Measurements from ENCODE around the gene S1PR4. TPM values are rescaled to one million over a fixed set of nuclear protein-coding genes. Genes with fewer than 3 reads are reported as not detected.
"Not testable (repeated sequence)": the region's sequence is repeated elsewhere in the genome, so short reads cannot be mapped to it uniquely, and the experiment has no call there.

The S1PR4 gene
- total RNA-seq, 1 donor from 2014 or later = 0.29 TPM

DNA sequence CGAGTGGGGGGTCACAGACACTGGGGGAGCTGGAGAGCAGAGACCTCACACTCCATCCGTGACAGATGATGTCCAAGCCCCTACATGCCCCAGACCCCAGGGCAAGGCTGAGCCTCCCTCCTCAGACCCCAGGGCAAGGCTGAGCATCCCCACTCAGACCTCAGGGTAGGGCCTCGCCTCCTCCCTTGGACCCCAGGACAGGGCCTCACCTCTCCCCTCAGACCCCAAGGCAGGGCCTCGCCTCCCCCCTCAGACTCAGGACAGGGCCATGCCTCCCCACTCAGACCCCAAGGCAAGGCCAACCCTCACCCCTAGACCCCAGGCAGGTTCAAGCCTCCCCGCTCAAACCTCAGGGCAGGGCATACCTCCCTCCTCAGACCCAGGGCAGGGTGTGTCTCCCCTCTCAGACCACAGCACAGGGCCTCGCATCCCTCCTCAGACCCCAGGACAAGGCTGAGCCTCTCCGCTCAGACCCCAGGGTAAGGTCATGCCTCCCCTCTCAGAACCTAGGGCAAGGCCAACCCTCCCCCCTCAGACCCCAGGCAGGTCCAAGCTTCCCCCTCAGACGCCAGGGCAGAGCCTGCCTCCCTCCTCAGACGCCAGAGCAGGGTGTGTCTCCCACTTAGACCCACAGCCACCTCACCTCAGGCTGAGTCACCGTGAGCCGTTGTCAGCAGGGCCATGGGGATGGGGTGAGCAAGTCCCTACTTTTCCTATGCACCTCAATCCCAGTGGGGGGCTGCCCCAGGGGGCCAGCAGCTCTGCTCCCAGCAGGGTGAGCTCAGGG lies 1.7 kb upstream of the S1PR4 start:
- peak; percentile 84 for DNase-seq (ENCODE audit: low read depth)

DNA sequence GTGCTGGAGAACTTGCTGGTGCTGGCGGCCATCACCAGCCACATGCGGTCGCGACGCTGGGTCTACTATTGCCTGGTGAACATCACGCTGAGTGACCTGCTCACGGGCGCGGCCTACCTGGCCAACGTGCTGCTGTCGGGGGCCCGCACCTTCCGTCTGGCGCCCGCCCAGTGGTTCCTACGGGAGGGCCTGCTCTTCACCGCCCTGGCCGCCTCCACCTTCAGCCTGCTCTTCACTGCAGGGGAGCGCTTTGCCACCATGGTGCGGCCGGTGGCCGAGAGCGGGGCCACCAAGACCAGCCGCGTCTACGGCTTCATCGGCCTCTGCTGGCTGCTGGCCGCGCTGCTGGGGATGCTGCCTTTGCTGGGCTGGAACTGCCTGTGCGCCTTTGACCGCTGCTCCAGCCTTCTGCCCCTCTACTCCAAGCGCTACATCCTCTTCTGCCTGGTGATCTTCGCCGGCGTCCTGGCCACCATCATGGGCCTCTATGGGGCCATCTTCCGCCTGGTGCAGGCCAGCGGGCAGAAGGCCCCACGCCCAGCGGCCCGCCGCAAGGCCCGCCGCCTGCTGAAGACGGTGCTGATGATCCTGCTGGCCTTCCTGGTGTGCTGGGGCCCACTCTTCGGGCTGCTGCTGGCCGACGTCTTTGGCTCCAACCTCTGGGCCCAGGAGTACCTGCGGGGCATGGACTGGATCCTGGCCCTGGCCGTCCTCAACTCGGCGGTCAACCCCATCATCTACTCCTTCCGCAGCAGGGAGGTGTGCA lies 587 bp downstream of the S1PR4 start:
- DNase-seq (ENCODE audit: low read depth) = no peak

DNA sequence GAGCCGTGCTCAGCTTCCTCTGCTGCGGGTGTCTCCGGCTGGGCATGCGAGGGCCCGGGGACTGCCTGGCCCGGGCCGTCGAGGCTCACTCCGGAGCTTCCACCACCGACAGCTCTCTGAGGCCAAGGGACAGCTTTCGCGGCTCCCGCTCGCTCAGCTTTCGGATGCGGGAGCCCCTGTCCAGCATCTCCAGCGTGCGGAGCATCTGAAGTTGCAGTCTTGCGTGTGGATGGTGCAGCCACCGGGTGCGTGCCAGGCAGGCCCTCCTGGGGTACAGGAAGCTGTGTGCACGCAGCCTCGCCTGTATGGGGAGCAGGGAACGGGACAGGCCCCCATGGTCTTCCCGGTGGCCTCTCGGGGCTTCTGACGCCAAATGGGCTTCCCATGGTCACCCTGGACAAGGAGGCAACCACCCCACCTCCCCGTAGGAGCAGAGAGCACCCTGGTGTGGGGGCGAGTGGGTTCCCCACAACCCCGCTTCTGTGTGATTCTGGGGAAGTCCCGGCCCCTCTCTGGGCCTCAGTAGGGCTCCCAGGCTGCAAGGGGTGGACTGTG lies 1.2 kb downstream of the S1PR4 start:
- no peak for DNase-seq (ENCODE audit: low read depth)

DNA sequence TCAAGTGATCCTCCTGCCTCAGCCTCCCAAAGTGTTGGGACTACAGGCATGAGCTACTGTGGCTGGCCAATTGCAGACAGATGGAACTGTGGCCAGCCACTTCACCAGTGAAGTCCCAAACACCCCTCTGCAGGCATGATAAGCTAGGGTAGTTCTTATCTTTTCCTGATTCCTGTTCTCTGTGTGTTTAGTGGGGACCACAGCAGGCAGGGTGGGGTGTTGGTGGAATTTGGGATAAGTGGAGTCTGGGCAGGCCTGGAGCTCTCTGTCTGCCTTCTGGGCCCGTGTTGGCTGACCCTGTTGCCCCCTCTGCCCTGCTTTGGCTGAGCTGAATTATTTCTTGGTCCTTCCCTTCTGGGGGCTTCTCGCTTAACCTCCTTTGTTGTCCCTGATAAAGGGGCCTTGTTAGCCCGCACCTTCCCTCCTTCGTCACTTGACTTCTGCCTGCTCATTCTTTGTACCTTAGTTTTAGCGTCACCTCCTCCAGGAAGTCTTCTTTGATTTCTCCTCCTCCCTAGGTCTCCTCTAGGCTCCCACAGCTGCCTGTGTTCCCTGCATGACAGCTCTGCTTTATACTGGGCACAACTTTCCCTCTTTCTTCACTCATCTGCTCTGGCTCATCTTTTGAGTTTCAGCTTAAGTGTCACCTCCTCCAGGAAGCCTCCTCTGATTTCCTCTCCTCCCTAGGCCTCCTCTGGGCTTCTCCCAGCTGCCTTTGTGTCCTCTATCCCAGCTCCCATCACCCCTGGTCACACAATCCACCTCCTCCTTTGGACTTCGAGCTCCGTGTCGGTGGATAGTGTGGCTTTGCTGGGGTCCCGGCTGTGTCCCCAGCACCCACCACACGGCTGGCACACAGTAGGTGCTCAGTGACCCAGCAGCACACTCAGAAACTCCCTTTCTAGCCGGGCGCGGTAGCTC lies 5.4 kb downstream of the S1PR4 start:
- no peak for DNase-seq (ENCODE audit: low read depth)

DNA sequence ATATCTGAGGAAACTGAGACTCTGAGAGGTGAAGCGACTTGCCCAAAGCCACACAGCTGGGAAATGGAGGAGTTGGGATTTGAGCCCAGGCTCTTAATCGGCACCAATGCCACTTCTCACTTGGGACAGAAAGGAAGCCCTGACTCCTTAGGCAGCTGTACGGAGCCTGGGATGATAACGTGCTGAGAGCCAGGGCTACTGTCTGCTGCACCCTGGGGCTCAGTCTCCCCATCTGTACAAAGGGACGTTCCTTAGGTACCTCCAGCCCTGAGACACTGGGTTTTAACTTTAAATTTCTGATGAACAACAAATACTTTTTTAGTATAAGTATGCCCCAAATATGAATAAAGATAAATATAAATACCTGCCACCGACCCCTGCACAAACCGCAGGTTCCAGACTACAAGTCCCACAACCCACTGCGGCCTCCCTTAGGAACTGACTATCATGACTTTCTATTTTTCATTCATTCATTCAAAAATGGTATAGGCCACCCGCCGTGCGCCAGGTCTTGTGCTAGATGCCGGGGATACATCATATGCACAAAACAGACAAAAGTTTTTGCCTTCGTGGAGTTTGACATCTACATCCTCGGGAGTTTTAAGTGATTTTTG lies 6.4 kb downstream of the S1PR4 start:
- DNase-seq (ENCODE audit: low read depth) = no peak

DNA sequence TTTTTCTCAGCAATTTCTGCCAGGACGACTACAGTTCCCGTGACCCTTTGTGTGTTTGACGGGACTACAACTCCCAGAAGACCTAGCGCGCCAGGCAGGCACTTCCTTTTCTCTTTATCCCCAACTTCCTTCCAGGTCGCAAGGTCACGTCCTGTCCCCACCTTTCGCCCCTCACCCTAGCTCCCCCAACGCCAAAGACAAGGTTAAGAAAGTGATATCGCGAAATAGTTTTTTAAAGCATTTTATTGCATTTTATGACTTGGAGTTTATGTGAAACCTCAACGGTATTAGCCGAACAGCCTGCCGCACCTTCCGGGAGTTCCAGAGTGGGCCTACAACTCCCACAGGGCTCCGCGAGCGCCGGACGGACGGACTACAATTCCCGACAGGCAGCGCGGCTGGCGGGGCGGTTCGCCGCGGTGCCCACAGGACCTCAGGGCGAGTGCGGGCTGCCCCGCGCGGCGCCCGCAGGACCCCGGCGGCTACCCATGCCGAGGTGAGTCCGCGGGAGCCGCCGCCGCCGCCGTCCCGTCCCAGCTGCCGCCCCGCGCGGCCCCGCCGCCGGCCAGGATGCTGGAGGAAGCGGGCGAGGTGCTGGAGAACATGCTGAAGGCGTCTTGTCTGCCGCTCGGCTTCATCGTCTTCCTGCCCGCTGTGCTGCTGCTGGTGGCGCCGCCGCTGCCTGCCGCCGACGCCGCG lies 7.0 kb downstream of the S1PR4 start, which contains the start of gene NCLN:
NCLN (plus strand) TSS at position 470 of the 699 bp plus-strand sequence; CDS start at position 571, 101 bp downstream.
- DNase-seq (ENCODE audit: low read depth) = peak; percentile 97

DNA sequence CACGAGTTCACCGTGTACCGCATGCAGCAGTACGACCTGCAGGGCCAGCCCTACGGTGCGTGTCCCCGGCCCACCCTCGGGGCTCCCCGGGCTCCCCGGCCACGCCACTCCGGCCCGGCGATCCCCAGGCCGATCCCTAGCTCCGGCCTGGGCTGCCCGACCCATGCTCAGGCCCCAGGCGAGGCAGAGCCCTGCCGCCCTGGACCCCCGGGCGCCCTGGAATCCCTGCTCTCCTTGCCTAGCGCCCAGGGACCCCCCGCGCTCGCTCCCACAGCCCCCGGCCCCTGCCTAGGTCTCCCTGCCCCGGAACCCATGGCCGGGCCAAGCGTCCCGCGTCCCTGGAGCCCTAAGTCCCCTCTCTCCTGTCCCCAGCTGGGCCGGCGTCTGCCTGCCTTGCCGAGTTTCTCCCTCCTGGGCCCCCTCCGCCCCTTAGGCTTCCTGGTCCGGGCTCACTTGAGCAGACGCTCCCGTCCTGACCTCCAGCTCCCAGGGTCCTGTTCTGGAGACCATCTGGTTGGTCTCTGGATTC lies 7.7 kb downstream of the S1PR4 start:
- DNase-seq (ENCODE audit: low read depth) = no peak

DNA sequence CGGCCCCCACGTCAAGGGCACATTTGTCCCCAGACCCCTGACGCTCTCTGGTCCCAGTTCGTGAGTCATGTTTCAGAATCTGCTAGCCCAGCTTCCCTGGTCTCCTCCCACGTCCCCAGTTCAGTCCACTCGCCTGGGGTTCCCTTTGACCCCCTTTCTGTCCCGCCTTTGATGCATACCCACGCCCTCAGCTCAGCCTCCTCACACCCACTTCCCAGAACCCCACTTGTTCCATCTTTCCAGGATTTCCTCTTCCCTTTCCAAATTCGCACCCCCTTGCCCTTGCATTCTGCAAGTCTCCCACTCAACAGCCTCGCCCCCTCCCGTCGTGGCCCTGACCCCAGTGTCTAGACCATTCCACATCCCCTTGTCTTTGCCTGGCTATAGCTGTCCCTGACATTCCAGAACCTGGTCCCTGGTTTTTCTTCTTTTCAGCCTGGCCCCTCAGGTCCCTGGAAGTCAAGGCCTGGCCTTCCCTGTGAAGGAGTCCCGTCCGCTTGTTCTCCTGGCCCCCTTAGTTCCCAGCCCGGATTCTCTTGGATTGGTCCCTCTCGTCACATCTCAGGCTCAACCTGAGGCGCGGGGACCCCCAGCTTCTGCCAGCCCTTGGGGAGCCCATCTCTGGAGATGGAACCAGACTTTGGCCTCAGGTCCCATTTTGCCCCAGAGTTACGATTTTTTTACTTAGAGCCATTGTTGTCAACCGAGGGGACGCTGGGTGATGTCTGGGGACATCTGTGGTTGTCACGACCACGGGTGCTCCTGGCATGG lies 8.5 kb downstream of the S1PR4 start:
- DNase-seq (ENCODE audit: low read depth) = no peak

DNA sequence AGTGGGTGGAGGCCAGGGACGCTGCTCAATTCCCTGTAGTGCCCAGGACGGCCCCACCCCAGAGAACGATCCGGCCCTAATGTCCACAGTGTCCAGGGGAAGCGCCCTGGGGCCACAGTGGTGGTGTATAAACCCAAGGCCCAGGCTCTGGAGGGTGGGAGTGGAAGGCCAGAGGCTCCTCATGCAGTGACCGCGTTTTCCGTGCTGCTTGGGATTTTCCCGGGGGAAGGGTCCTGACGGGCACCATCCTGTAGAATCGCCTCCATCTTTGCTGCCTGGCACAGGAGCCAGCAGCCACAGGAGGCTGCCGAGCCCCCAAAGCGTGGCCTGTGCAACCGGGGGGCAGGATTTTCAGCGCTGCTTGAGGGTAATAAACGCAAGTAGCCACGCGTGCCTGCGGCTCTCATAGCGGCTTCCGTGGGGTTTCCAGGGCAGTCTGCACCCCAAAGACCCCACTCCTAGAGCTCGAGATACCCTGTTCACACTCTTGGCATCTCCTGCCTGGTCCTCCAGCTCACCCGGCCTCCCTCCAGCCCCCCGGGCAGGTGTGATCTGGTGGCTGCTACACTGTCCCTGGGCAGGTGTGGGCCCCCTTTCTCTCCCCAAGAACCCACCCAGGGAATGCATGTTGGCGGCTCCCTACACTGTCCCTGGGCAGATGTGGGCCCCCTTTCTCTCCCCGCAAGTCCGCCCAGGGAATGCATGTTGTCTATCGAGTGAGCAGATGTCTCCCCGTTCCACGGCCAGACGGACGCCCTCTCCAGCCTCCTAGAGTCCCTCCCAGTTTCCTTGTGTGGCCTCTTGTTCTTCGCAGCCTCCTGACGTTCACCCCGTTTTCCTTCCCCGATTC lies 9.3 kb downstream of the S1PR4 start:
- no peak for DNase-seq (ENCODE audit: low read depth)

DNA sequence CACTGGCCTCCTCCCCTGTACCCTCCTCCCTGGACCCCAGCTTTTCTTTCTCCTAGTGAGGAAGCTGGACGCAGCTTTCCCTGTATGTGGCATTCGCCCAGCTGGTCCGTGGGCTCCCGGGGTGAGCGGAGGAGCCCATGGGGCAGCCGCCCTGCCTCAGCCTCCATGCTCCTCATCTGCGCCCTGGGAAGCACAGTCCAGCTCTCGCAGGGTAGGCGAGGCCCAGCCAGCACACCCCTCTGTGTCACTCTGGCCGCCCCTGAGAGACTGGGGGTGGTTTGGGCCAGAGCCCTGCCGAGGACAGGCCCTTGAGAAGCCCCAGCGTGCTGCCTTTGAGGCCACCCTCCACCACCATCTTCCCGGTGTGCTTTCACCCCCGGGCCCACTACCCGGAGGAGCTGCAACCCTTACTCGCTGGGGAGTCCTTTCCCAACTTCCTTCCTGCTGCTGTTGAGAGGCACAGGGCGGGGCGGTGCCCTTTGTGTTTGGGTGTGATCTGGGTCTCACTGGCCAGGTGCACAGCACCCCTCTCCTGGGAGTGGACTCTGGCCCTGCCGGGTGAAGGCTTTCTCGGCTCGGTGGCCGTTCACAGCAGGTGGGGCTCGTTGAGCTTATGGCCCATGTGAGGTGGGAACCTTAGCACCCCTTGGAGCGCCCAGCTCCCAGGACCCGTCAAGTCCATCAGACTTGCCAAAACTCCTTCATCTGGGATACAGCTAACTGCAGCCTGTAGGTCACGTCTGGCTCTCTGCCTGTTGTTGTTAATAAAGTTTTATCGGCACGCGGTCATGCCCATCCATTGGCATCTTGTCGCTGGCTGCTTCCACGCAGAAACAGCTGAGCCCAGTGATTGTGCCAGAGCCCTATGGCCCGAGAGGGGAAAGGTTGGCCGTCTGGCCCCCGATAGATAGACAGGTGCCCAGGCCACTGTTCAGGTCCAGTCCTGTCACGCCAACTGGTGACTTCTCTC lies 10.3 kb downstream of the S1PR4 start:
- DNase-seq (ENCODE audit: low read depth) = no peak

DNA sequence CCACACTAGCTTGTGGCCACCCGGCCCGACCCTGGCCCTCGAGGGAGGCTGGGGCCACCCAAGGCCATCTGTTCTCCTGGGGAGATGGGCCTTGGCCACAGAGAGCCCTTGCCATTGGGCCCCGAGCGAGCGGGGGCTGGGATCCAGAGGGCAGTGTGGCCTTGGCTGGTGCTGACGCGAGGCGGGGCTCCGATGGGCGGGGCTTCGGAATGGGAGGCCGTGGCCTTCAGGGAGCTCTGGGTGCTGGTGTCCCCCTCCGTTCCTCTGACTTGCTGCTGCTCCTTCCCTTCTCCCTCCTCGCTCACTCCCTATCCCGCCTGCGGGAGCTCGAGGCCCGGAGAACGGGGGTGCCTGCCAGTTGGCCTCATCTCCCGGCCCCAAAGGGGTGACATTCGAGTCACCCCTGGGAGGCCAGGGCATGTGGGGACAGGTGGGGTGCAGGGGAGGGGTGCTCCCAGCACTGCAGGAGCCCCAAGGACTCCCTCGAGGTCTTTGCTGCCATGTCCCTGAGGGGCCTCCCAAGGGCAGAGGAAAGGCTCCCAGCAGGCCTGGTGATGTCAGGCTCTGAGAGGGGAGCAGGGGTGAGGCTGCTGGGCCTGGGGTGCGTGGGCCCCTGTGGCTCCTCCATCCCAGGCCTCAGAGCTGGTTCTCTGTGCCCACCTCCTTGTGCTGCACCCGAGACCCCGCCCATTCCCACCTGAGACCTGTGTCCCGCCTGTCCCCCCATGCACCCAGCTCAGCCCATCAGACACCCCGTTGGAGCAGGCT lies 11.3 kb downstream of the S1PR4 start:
- no peak for DNase-seq (ENCODE audit: low read depth)

DNA sequence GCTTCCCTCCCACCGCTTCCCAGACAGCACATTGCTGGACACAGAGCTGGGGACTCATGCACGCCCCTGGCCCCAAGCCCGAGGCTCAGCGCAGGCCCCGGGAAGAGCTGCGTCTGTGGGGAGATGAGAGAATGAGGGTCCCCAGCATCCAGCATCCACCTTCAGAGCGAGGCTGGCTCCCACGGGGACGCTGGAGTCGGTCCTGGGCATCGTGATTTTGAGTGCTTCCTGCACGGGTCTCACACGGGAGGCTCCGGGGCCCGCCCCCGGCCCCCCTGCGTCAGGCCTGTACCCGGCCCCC lies 11.9 kb downstream of the S1PR4 start:
- no peak for DNase-seq (ENCODE audit: low read depth)

DNA sequence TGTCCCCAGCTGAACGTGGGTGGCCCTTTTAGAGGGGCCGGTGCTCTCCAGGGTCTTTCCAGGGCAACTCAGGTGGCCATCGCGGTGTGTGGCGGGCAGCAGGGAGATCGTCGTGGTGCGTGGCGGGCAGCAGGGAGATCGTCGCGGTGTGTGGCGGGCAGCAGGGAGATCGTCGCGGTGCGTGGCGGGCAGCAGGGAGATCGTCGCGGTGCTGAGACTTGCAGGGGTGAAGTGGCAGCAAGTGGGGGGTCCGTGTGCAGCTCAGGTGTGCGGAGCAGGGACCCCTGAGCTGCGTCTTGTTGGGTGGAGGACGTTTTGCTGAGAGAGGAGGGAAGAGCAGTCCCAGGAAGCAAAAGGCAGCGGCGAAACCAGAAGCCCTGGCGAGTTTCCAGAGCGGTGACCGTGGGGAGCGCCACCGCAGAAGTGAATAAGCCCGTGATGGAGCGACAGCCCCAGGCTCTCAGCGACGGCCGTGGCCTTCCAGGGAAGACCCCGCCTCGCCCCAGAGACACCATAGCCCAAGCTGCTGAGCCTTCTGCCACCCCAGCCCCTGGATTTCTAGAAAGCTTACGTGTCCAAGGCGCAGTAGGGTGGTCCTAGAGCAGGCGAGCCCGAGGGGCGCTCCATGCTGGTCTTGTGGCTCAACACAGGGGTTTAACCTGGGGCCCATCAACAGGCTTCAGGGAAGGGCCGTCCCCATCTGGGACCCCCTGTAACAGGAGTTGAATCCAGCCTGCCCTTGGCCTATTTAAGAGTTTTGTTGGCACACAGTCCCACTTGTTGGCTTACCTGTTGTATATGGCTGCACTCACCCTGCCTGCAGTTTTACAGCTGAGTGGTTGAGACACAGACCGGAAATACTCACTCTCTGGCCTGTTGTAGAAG lies 12.6 kb downstream of the S1PR4 start:
- DNase-seq (ENCODE audit: low read depth) = no peak

DNA sequence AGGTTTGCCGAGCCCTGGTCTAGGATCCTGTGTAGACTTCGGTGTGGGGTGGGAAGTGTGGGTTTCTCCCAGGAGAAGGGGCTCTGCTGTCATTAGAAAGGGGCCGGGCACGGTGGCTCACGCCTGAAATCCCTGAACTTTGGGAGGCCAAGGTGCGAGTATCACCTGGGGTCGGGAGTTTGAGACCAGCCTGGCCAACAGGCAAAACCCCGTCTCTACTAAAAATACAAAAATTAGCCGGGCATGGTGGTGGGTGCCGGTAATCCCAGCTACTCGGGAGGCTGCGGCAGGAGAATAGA lies 13.2 kb downstream of the S1PR4 start:
- DNase-seq (ENCODE audit: low read depth) = not testable (repeated sequence)

DNA sequence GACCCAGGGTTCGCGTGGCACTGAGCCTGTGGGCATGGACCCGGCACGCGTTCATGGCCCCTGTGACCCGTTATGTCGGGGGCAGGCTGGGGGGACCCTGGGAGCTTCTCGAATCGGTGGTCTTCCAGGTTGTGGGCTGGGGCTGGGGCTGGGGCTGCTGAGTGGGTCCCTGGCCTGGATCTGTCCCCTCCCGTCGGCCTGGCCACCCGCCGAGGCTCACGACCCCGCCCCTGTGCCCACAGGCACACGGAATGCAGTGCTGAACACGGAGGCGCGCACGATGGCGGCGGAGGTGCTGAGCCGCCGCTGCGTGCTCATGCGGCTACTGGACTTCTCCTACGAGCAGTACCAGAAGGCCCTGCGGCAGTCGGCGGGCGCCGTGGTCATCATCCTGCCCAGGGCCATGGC lies 13.7 kb downstream of the S1PR4 start:
- no peak for DNase-seq (ENCODE audit: low read depth)

DNA sequence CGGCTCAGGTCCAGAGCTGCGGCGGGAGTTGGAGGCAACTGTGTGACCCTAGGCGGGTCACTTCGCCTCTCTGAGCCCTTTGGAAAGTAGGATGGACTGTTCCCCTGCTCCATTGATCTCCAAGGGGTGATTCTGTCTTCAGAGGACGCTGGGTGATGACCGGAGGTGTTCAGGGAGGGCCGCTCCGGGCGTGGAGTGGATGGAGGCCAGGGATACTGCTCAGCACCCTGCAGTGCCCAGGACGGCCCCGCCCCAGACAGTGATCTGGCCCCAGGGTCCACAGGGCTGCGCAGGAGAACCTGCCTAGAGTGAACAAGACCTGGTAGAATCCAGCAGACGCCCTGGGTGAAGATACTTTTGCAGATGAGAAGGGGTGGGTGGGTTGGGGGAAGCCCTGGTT lies 14.1 kb downstream of the S1PR4 start:
- no peak for DNase-seq (ENCODE audit: low read depth)

All from myocyte (in vitro differentiated cells).